GM12872 (cell line): ENCODE results near the gene HDAC4.

ENCODE experiments used
- CTCF ChIP-seq: IDR thresholded peaks from 3 replicates; pipeline ENCODE4 v1.5.1; 2011; ENCODE audit warnings: low read depth, mild to moderate bottlenecking, low read length, moderate library complexity; ENCODE audit not compliant: insufficient read depth

Gene HDAC4

GRCh38 chr2:239265681-239266433 is 135.0 kb downstream of the HDAC4 start:
- TF ChIP-seq CTCF = no peak

DNA sequence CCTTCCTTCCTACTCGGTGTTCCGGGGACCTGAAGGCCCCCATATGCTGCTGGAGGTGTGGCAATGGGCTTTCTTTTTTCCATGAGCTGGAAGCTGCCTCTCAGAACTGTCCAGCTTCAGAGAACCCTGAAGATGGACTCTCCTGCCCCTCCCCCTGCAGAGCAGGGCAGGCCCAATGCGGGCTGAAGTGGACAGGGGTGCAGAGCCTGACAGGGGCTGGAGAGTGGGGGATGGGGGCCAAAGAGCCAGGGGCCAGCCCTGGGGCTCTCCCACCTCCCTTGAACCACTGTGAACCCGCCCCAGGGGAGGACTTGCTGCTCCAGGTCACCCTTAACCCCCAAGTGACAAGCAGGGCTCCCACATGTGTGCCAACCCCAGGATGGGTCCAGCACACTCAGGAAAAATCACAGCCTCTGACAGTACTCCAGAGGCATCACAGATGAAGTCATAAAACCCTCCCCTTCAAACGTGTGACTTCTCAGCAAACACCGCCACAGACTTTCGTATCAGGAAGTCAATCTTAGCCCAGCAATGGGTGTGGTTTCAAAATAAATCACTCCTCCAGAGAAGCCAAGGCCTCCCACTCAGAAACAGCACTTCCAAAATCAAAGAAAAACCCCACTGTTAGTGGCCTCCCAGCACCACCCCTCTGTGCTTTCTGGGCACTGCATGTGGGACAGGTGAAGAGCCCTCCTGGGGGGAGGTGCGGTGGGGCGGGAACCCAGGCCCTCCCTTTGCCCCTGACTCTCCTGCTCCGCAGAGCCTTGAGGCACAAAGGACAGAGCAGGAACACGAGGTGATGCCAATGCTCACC is 135.8 kb downstream of the HDAC4 start:
- TF ChIP-seq CTCF = no peak

DNA sequence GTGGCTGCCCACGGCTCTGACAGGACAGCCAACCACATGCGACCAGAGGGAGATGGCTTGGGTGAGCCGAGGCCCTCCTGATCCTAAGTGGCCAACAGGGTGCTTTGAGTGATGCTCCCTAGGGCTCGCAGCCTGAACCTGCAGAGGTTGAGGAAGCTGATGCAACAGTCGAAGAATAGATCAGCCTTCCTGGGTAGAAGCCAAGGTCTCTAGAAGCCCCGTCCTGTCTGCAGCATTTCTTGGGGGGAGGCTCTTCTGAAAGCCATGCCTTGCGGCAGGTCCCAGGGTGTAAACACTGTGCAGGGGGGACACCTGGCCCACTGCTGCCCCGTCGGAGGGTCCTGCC is 136.4 kb downstream of the HDAC4 start:
- TF ChIP-seq CTCF = no peak

DNA sequence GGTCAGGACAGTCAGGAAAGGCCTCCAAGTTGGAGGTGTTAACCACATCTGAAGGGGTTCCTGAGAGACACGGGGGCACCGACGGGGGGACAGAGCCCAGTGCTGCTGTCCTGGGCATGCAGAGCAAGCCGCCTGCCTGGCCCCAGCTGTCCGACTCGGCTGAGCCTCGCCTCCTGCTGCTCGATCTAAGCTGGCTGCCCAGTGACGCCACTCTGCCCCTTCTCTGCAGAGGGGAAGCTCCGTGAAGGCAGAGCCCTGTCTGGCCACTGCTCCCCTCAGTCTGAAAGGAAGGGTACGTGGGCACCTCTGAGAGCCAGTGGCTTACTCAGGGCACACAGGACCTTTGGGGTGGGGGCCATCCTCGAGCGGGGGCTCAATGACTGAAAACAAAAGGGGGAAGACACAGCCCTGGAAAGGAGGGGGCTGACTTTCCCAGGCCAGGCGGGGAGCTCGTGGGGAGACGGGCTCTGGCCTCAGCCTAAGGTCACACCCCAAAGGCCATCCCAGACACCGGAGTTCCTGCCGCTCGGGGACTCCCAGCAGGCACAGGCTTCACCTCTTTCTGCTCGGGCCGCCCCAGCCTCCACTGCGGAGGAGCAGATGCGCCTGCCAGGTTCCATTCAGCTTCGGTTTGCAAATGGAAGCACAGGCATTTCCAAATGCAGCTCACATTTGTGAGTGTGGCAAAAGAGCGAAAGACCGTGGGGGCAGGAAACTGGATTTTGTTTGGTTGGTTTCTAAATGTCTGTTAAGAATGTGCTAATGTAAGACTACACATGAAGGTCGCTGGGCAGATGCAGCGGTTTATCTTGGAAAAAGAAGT is 136.9 kb downstream of the HDAC4 start:
- no peak for TF ChIP-seq CTCF

GRCh38 chr2:239263231-239263630 is 137.6 kb downstream of the HDAC4 start:
- no peak for TF ChIP-seq CTCF

- TF ChIP-seq CTCF = no peak
Measured at GRCh38 chr2:239262484-239263230, 138.2 kb downstream of the HDAC4 start.
